ENCODE results near the gene AMZ2.
"Not testable (repeated sequence)": the region's sequence is repeated elsewhere in the genome, so short reads cannot be mapped to it uniquely, and the experiment has no call there.

The AMZ2 gene

DNA sequence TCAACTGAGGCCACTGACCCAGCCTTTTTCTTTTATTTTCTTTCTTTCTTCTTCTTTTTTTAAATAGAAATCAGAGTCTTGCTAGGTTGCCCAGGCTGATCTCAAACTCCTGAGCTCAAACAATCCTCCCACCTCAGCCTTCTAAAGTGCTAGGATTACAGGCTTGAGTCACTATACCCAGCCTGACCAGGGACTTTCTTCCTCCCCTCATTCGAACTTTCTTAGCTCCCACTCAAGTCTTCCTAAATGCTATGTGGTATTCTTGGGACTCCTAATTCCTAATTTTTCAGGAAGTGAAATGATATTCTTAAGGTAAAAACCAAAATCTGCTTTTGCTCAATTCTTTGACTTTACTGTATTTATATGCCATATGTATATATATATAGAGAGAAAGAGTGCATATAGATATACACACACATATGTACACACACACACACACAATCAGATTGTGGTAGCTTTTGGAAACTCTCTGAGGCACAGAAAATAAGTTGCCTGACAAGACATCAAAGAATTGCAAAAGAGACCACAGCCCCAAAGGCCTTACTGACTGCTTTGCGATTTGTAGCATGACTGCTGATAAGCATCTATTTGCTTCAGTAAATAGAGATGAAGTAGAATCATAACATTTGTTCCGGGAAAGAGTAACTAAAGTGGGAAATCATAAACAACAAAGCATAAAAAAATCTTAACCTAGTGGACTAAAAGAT, 9.5 kb upstream of the AMZ2 start:
- Histone ChIP-seq H3K9ac (ENCODE audit: low read length) (no peak overlapping the region), H3K4me1 (ENCODE audit: control insufficient read depth, insufficient read depth, low read length) (no peaks in the 10 kb centered on the region), H3K27me3 (replicated peaks; ENCODE audit: control insufficient read depth, insufficient read depth, low read length) (no peaks in the 10 kb centered on the region), H3K36me3 (ENCODE audit: control insufficient read depth, insufficient read depth, low read length, severe bottlenecking) (no peaks in the 10 kb centered on the region), H3K4me3 (ENCODE audit: low read length) (no peak overlapping the region), H3K9me3 (ENCODE audit: control insufficient read depth, low read length) (no peaks in the 10 kb centered on the region)
- no peak for DNase-seq (ENCODE audit: low read depth)

DNA sequence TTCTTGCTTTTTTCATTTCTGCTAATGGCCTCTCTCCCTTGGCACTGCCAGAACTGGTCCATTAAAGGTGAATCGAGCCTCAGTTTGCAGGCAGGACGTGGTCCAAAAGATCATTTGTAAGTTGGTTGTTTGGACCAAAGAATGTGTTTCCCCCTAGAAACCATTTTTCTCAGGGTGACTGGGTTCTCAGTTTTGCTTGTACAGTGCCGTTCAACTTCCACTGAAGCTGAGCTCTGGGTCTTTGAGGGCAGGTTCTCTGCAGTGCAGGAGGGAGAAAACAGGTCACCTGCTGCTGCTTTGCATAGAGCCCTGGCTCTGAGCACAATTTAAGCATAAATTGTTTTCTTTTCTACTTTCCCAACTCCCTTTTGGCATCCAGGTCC, 9.0 kb upstream of the AMZ2 start:
- Histone ChIP-seq H3K9me3 (ENCODE audit: control insufficient read depth, low read length) (no peaks in the 10 kb centered on the region), H3K27me3 (replicated peaks; ENCODE audit: control insufficient read depth, insufficient read depth, low read length) (no peaks in the 10 kb centered on the region)
- no peak for DNase-seq (ENCODE audit: low read depth)

DNA sequence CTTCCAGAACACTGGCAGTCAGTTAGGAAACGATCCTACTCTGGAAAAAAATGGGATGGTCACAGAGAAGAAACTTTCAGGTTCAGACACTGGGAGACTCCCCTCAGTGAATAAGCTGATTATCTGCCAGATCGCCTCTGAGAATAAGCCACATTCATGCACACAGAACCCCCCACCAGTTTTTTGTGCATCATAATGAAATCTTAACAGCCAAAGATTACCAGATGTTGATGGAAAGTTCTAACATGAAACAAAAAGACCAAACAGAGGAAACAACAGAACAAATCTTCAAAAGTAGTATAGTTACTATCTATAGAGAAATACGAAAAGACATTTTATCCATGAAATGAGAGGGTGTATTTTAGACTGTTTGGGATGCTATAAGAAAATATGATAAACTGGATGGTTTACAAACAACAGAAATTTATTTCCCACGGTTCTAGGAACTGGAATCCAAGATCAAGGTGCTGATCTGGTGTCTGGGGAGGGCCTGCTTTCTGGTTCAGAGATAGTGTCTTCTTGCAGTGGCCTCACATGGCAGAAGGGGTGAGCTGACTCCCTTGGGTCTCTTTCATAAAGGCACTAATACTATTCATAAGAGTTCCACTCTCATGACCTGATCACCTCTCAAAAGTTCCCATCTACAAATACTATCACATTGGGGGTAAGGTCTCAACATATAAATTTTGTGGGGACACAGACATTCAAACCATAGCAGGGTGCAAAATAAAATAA, 8.0 kb upstream of the AMZ2 start:
- no peaks in the 10 kb centered on the region for H3K9me3 ChIP-seq (ENCODE audit: control insufficient read depth, low read length)

More for the DNA sequence above, 9.0 kb upstream of the AMZ2 start:
- Histone ChIP-seq H3K9ac (ENCODE audit: low read length) (no peak overlapping the region), H3K36me3 (ENCODE audit: control insufficient read depth, insufficient read depth, low read length, severe bottlenecking) (no peaks in the 10 kb centered on the region), H3K4me1 (ENCODE audit: control insufficient read depth, insufficient read depth, low read length) (no peaks in the 10 kb centered on the region), H3K4me3 (ENCODE audit: low read length) (no peak overlapping the region)

DNA sequence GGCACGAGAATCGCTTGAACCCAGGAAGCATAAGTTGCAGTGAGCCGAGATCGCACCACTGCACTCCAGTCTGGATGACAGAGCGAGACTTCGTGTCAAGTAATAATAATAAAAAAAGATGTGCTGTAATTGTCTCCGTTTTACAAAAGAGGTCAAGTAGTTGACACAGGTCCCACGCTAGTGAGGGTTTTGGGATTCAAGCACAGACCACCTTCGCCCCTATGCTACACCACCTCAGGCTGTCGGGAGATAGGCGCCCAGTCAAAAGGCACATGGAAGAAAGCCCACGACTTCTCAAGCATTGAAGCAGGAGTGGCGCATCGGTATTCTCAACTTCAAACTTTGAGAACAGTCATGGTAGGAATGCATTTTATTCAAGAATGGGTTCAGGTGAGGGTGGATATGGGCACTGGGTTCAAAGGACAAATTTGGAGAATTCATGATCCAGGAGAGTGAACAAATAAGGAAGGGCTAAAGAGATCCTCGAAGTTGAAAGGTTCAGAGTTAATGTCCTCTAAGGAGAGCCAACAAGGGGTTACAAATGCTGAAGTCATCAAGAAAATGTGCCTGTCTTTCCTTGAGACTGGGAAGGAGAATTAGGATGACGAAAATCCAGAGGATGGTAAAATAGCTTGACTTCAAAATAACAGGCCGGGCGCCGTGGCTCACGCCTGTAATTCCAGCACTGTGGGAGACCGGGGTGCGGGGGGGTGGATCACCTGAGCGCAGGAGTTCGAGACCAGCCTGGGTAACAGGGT, 1.4 kb upstream of the AMZ2 start:
- no peaks in the 10 kb centered on the region for H3K9me3 ChIP-seq (ENCODE audit: control insufficient read depth, low read length)
- no peak for DNase-seq (ENCODE audit: low read depth)

More for the DNA sequence above, 8.0 kb upstream of the AMZ2 start:
- Histone ChIP-seq H3K36me3 (ENCODE audit: control insufficient read depth, insufficient read depth, low read length, severe bottlenecking) (no peaks in the 10 kb centered on the region), H3K9ac (ENCODE audit: low read length) (no peak overlapping the region), H3K4me1 (ENCODE audit: control insufficient read depth, insufficient read depth, low read length) (no peaks in the 10 kb centered on the region), H3K4me3 (ENCODE audit: low read length) (no peak overlapping the region), H3K27me3 (replicated peaks; ENCODE audit: control insufficient read depth, insufficient read depth, low read length) (no peaks in the 10 kb centered on the region)
- DNase-seq (ENCODE audit: low read depth) = no peak

DNA sequence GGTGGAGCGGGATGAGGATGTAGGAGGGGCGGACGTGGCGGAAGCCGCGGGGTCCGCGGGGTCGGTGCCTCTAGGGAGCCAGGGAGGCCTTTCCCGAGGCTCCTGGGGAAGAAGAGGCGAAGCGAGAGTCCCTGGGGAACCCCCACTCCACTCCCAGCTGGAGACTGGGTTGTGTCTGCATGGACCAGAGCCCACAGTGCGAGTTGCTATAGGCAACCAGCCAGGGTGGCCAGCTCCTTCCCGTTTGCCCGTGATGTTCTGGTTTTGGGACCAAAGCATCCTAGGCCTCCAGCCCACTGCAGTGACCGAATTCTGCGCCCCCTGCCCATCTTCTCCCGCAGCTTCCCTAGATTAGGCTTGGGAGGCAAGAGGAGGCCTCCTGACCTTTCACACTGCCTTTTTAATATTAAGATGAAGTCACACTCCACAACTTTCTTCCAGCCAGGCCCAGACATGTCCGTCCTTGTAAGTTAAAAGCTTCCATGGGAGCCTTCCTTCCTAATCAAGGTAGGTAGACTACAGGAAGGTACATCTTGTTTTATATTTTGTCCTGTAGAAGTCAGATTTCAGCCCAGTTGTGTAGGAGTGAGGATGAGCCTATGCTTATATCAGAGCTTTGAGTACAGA, 469 bp downstream of the AMZ2 start:
- Histone ChIP-seq H3K9ac (ENCODE audit: low read length) (peak overlapping the region; percentile 97), H3K4me1 (ENCODE audit: control insufficient read depth, insufficient read depth, low read length) (peaks cover 7% of the 10 kb centered on the region), H3K9me3 (ENCODE audit: control insufficient read depth, low read length) (no peaks in the 10 kb centered on the region), H3K36me3 (ENCODE audit: control insufficient read depth, insufficient read depth, low read length, severe bottlenecking) (peaks cover 30% of the 10 kb centered on the region), H3K4me3 (ENCODE audit: low read length) (peak overlapping the region; percentile 85), H3K27me3 (replicated peaks; ENCODE audit: control insufficient read depth, insufficient read depth, low read length) (no peaks in the 10 kb centered on the region)
- DNase-seq (ENCODE audit: low read depth) = peak; percentile 80

More for the DNA sequence above, 1.4 kb upstream of the AMZ2 start:
- H3K9ac ChIP-seq (ENCODE audit: low read length) = peak overlapping the region; percentile 97
- H3K4me1 ChIP-seq (ENCODE audit: control insufficient read depth, insufficient read depth, low read length) = peaks cover 7% of the 10 kb centered on the region
- H3K27me3 ChIP-seq (replicated peaks; ENCODE audit: control insufficient read depth, insufficient read depth, low read length) = no peaks in the 10 kb centered on the region
- peak overlapping the region; percentile 85 for H3K4me3 ChIP-seq (ENCODE audit: low read length)
- H3K36me3 ChIP-seq (ENCODE audit: control insufficient read depth, insufficient read depth, low read length, severe bottlenecking) = peaks cover 13% of the 10 kb centered on the region

DNA sequence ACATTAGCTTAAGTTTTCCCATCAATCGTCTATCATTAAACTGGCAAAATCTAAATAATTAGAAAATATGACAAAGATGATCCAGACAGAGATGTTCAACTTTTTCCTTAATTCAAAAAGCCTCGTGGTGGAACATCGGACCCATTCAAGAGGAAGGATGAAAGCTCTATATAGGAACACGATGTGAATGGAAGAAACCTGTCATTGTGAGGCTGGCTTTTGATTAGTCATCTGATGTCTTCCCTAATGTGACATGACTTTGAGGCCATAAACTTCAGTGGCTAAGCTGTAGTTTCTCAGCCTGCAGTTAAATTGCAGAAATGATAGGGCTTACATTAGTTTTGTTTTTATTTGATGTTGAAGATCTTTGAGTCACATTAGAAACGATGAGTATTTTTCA, 1.0 kb downstream of the AMZ2 start:
- peaks cover 32% of the 10 kb centered on the region for H3K36me3 ChIP-seq (ENCODE audit: control insufficient read depth, insufficient read depth, low read length, severe bottlenecking)
- peak overlapping the region; percentile 97 for H3K9ac ChIP-seq (ENCODE audit: low read length)
- H3K27me3 ChIP-seq (replicated peaks; ENCODE audit: control insufficient read depth, insufficient read depth, low read length) = no peaks in the 10 kb centered on the region
- H3K9me3 ChIP-seq (ENCODE audit: control insufficient read depth, low read length) = no peaks in the 10 kb centered on the region
- H3K4me3 ChIP-seq (ENCODE audit: low read length) = peak overlapping the region; percentile 85
- peak; percentile 4 for DNase-seq (ENCODE audit: low read depth)
- peaks cover 7% of the 10 kb centered on the region for H3K4me1 ChIP-seq (ENCODE audit: control insufficient read depth, insufficient read depth, low read length)

DNA sequence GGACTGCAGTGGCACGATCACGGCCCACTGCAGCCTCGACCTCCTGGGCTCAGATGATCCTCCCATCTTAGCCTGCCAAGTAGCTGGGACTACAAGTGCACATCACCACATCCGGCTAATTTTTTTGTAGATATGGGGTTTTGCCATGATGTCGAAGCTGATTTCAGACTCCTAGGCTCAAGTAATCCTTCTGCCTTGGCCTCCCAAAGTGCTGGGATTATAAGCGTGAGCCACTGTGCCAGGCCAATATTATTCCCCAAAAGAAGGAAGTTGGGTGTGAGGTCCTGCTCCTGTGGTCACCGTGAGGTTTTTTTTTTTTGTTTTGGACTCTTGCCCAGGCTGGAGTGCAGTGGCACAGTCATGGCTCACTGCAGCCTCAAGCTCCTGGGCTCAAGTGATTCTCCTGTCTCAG, 1.5 kb downstream of the AMZ2 start:
- Histone ChIP-seq H3K9ac (ENCODE audit: low read length) (no peak overlapping the region), H3K36me3 (ENCODE audit: control insufficient read depth, insufficient read depth, low read length, severe bottlenecking) (peaks cover 32% of the 10 kb centered on the region), H3K4me1 (ENCODE audit: control insufficient read depth, insufficient read depth, low read length) (peaks cover 7% of the 10 kb centered on the region), H3K9me3 (ENCODE audit: control insufficient read depth, low read length) (no peaks in the 10 kb centered on the region), H3K4me3 (ENCODE audit: low read length) (no peak overlapping the region), H3K27me3 (replicated peaks; ENCODE audit: control insufficient read depth, insufficient read depth, low read length) (no peaks in the 10 kb centered on the region)
- DNase-seq (ENCODE audit: low read depth) = no peak

DNA sequence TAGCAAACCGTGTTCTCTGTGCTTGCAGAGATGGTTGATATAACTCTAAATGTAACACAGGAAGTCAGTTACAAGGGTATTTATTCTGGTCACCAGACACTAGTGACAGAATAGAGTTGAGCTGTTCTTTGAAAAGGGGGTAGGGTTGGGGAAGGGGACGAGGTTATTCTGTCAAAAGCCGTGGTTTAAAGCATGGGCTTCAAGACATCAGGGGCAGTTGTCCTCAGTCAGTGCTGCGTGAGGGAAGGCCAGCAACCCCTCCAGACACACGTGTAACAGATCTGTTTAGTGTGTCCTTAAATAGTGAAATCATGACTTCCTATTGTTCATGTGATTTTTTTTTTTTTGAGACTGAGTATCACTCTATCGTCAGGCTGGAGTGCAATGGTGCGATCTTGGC, 5.6 kb downstream of the AMZ2 start:
- DNase-seq (ENCODE audit: low read depth); H3K4me3 ChIP-seq (ENCODE audit: low read length); H3K9ac ChIP-seq (ENCODE audit: low read length); H3K9me3 ChIP-seq (ENCODE audit: control insufficient read depth, low read length); H3K27me3 ChIP-seq (replicated peaks; ENCODE audit: control insufficient read depth, insufficient read depth, low read length): not testable (repeated sequence)
- H3K4me1 ChIP-seq (ENCODE audit: control insufficient read depth, insufficient read depth, low read length) = peaks cover 12% of the 10 kb centered on the region
- peaks cover 60% of the 10 kb centered on the region for H3K36me3 ChIP-seq (ENCODE audit: control insufficient read depth, insufficient read depth, low read length, severe bottlenecking)

DNA sequence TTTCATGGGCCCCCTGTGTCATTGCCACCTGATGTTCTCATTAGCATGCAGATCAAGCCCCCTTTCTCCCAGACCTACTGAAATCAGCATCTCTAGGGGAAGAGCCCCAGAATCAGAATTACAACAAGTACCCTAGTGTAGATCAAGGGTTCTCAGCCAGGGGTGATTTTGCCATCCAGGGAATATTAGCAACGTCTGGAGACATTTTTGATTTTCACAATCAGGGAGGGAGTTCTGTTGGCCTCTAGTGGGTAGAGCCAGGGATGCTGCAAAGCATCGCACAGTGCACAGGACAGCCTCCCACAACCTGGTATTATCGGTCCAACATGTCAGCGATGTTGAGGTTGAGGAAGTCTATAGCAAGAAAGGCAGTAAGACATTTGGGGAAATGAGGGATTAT, 7.3 kb downstream of the AMZ2 start:
- Histone ChIP-seq H3K9me3 (ENCODE audit: control insufficient read depth, low read length) (no peaks in the 10 kb centered on the region), H3K9ac (ENCODE audit: low read length) (no peak overlapping the region), H3K36me3 (ENCODE audit: control insufficient read depth, insufficient read depth, low read length, severe bottlenecking) (peaks cover 60% of the 10 kb centered on the region), H3K4me1 (ENCODE audit: control insufficient read depth, insufficient read depth, low read length) (peaks cover 5% of the 10 kb centered on the region), H3K4me3 (ENCODE audit: low read length) (no peak overlapping the region), H3K27me3 (replicated peaks; ENCODE audit: control insufficient read depth, insufficient read depth, low read length) (no peaks in the 10 kb centered on the region)
- DNase-seq (ENCODE audit: low read depth) = no peak

DNA sequence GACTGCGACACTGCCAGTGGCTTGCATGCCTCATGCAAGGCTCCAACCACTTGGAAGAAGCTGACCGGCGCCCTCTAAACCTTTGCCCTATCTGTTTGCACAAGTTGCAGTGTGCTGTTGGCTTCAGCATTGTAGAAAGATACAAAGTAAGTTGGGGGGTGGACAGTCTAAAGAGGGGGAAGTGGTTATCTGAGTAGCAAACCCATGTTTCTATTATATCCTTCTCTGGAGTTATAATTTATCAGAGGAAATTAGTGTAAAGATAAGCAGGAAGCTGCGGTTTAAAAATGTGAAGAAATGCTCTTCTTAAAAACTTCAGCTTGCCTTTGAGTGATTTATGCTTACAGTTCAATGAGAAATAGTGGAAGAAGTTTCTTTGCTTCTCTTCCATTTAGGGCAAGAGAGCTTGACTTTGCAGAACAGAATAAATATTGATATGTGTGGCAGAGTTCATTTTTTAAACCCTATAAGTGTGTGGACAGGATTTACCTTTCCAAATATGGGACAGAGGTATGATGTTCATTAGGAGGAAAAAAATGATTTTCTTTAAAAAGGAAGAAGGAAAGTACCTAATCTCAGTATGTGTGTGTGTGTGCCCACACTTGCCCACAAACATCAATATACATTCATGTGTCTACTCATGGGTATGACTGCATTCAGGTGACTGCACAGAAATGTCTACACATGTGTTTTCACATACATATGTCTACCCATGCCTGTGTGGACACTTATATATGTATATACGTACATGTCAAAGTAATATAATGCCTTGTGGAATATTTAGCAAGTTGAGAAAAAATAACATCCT, 8.1 kb downstream of the AMZ2 start:
- H3K4me3 ChIP-seq (ENCODE audit: low read length) = no peak overlapping the region
- H3K27me3 ChIP-seq (replicated peaks; ENCODE audit: control insufficient read depth, insufficient read depth, low read length) = no peaks in the 10 kb centered on the region
- peaks cover 5% of the 10 kb centered on the region for H3K4me1 ChIP-seq (ENCODE audit: control insufficient read depth, insufficient read depth, low read length)
- no peak for DNase-seq (ENCODE audit: low read depth)
- no peaks in the 10 kb centered on the region for H3K9me3 ChIP-seq (ENCODE audit: control insufficient read depth, low read length)
- peaks cover 53% of the 10 kb centered on the region for H3K36me3 ChIP-seq (ENCODE audit: control insufficient read depth, insufficient read depth, low read length, severe bottlenecking)
- no peak overlapping the region for H3K9ac ChIP-seq (ENCODE audit: low read length)

Measured in adipocyte (in vitro differentiated cells).